ENCODE measurements around the gene MIPOL1.

- no peak for TF ChIP-seq CTCF (IDR thresholded peaks at IDR 0.05; ENCODE audit: low read length)
- TF ChIP-seq EZH2 (IDR thresholded peaks at IDR 0.05; ENCODE audit: borderline replicate concordance, low read length): no peak
These were observed 30.3 kb upstream of the MIPOL1 start for GRCh38 chr14:37167151-37168047.
